Kidney capillary endothelial cell (primary cell): ENCODE data around the gene ZNF423.
A peak's percentile ranks its signal among the peaks of the same experiment; 100 is the strongest.

Experiments
- DNase-seq: peaks from one replicate; pipeline ENCODE4 v3.0.0-alpha.2; 2018; ENCODE audit warnings: low spot score

Gene ZNF423

GRCh38 chr16:49492896-49493626 lies 362.9 kb downstream of the ZNF423 start:
- DNase-seq = no peak

DNA sequence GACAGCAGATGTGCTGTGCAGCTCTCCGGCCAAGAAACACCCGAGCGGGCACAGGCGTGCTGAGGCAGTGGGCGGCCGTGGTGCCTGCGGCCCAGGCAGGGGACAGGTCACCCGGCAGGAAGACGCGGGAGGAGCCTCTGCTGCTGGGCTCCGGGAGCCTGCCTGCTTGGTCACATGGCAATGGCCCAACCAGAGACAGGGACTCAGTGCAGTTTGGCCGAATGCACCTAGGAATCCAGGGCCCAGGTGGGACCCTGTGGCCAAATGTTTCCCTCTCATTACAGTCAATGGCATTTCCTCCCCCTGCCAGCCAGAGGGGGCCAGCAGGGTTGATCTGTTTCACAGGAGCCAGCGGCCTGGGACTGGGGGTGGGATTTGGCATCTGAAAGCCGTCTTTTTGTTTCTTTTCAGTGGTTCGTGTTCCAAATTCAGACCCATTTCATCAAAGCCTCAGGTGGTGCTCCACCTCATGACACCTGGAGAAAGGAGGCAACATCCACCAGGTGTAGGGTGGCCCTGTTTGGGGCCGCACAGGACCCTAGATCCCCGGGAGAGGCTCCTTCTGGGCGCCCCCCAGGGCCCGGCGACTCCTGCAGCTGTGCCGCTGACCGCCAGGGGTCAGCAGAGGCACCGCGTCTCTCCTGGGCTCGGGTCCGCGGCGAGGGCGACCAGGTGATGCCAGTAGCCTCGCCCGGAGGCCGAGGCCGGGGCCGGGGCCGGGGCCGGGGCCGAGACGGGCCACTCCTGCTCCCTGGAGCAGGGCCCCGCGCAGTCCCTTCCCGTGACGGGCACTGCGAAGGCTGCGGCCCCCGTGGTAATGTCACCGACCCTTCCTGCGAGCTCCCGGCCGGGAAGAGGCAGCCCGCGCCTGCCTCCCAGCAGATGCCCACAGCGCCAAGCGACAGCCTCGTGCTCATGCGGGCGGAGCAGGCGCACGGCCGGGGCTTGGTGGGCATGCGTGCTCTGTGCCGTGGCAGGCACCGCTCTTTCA lies 363.8 kb downstream of the ZNF423 start:
- DNase-seq = peak; percentile 40

GRCh38 chr16:49491106-49491670 lies 364.7 kb downstream of the ZNF423 start:
- DNase-seq = no peak

DNA sequence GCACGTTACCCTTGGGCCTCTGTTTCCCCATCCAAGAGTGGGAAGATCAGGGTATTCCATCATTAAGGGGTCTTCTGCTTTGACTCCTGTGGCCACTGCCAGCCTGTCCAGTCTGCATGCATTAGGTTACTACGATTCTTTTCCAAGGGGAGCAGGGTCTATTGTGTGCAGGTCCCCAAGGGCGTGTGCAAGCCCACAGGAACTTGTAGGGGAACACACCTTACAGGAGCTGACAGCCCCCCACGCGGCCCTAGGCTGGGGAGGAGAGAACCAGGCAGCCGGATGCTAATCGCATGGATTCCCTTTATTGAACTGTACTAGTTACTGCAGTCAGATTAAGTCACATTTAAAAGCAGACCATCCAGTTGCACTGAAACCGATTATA lies 365.6 kb downstream of the ZNF423 start:
- no peak for DNase-seq

- no peak for DNase-seq
Measured at GRCh38 chr16:49489686-49490320, 366.1 kb downstream of the ZNF423 start.

DNA sequence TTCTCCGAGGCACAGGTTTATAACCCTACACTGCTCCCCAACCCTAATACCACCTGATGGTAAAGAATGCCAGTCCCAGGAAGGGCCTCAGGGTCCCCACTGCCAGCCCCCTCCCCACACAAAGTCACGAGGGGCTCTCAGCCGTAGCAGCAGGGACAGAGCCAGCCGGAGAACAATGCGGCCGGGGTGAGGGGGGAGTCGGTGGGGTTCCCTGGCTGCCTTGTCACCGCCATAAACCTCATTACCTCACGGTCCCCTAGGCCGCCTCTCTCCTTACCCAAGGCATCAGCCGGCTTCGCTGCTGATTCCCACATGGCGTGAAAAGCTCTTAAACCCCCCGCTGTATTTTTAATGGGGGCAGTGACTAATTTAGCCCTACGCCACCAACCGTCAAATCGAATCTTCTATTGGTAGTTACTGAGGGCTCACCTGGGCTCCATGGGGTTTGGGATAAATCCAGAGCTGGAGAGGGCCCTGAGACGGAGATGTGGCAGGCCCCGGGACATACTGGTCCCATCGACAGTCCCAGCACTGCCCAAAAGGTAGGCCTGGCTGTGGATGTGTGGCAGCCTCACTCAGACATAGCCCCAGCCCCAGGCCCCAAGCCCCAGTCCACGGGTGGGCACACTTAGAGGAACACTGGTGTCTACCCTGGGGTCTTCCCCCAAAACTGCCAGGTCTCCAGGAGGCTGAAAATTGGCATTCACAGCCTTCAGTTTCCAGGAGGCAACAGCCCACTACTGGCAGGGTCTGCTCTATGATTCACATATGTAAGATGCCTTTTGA lies 367.0 kb downstream of the ZNF423 start:
- no peak for DNase-seq

DNA sequence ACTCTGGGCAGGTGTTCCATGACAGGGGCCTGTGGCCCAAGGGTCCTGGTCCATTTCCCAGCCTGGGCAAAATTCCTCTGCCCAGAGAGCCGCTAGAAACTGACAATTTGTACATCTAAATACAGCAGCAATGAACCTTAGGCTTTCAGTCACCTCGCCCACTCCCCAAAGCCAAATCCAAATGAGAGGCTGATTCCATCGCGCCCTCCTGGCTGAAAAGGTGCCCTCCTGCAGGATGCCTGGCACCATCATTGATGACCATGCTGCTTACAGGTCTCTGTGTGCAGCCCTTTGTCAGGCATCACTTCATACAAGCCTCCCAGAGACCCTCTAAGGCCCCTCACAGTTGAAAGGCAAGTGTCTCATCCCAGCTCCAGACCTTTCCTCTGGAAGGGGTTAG lies 367.6 kb downstream of the ZNF423 start:
- DNase-seq = no peak

DNA sequence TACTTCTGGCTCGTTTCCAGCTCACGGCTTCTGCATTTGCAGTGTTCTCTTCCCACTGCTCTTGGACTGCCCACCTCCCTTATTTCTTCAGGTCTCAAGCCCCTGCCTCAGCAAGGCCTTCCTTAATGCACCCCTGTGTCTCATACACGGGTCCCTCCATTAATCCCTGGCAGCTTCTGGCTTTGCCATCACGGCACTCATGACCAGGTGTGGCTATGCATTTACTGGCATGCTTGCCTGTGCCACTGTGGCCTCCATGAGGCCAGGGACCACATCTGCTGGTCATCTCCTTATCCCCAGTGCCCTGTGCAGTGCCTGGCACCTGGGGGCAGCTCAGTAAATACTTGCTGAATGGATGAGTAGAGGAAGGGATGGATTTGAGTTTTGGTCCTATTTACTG lies 368.2 kb downstream of the ZNF423 start:
- no peak for DNase-seq

- no peak for DNase-seq
Measured at GRCh38 chr16:49486400-49486799, 369.5 kb downstream of the ZNF423 start.

DNA sequence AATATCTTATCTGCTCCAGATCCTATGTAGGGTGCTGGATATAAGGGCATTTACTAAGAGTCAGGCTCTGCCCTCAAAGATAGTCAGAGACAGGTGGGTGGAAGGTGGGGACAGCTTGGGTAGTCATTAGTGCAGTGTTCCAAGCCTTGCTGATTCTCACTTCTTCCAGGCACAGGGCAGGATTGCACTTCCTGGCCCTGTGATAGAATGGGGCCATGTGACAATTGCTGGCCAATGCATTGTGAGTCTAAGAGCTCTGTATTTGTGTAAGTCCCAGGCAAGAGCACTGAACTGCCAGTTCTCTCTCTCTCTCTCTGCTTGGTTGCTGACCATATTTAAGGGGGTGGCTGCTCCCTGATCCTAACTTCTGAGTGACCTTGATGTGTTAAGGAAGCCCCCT lies 370.2 kb downstream of the ZNF423 start:
- no peak for DNase-seq

- DNase-seq = no peak
Measured at GRCh38 chr16:49484936-49485335, 371.0 kb downstream of the ZNF423 start.

- peak; percentile 33 for DNase-seq
Measured at GRCh38 chr16:49484451-49484849, 371.5 kb downstream of the ZNF423 start.

DNA sequence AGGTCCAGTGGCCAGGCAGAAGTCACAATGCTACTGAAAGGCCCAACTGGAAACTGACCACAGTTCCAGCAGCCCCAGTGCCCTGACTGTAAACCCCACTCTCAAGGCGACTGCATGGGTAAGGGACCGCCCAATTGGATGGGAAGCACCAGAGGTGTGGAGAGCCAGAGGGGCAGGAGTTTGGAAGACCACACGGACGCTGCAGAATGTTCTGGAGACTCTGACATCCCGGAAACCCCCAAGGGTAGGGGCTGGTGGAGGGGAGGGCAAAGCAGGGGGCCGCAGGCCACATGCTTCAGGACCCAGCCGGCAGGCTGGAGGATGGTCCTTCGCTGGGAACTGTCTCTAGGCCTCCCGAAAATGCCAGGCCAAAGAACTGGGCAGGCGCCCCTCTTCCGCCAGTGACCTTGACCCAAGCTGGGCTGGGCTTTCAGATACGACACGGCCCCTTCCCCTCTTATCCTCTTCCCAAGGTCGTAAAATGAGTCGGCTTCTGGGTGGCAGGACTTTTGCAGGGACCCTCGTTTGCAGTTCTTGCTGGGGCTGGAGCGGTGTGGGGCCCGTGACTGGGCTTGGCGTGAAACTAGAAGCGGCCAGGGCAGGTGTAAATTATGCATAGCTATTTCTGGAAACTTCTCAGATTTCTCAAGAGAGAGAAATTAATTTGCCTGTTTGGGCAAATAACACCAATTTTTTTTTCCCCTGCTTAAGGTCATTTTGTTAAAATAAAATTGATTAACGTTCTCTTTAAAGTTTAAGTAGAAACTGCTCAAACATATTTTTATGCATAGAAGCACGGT lies 372.1 kb downstream of the ZNF423 start:
- DNase-seq = no peak

DNA sequence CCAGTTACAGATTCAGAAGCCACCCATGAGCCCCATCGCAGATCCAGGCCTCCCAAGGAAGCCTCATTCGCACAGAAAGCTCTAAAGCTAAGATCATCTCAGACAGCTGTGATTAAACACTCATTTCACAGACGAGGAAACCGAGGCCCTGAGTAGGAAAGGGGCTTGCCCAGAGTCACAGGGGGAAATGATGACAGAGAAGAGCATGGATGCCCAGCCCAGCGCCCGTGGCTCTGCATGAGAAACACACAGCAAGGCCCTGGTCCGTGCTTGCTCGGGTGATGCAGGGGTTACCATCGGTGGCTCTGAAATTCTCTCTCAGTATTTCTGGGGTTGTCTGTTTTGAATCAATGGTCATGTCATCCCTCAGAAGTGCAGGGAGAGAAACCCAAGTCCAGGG lies 372.7 kb downstream of the ZNF423 start:
- no peak for DNase-seq

DNA sequence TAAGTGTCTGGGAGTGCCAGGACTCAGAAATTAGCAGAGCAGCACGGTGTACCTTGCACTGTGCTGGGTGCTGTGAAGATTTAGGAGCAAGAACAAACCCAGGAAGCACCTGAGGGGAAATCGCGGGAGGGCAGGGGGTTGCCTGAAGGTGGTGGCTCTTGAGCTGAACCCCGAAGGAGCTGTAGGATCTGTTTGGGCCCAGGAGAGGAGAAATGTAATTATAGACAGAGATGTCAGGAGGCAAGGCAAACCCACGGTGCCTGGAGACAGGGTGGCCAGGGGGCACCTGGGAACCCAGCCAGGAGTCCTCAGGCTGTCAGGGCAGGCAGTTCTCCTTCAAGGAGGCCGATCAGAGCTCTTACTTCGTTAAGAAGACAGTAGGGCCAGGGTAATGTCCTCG lies 373.2 kb downstream of the ZNF423 start:
- DNase-seq = no peak

DNA sequence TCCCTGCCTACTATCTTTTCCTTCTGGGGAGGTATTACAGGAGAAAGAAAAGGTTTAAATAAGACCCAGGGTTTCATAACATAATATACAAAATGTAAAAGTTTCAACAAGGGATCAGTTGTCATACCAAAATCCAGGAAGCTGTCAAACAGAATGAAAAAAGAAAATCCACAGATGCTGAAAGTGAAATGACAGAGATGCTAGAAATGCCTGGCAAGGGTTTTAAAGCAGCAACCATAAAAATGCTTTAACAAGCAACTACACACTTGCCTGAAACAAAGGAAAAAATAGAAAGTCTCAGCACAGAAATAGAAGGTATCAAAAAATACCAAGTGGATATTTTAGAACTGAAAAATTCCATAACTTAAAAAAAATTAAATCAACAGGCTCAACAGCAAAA lies 377.3 kb downstream of the ZNF423 start:
- no peak for DNase-seq

DNA sequence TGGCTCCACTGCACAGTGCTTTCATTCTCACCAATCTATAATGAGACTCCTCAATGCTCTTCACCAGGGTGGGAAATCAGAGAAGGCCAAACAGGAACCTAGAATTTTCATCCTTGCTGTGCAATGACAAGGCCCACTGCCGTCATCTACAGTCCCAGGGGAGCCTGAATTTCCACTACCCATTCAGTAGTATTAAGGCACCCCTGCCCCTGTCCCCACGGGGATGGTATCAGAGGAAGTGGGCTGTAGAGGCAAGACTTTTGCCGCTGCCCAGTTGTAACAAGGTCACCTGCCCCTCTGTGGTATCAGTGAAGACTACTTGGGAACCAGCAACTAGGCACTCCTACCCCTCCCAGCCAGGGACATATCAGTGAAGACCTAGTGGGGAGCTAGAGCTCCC lies 377.8 kb downstream of the ZNF423 start:
- no peak for DNase-seq

GRCh38 chr16:49477250-49477895 lies 378.5 kb downstream of the ZNF423 start:
- DNase-seq = no peak

DNA sequence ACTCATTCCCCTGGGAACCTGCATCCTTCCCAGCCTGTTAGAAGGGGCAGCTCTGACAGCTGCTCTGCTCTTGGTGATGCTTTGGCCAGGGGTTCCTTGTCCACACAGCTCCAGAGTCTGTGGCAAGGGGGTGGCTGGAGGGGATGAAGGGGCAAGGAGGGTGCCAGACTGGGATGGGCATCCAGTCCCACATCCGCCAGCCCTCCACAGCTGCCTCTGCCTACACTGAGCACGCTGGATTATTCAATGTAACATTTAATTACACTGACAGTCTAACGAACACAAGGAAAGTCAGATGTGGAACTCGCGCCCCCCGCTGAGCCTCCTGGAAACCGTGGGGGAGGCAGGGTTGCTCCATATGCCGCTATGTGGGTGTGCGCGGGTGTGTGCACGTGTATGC lies 381.2 kb downstream of the ZNF423 start:
- DNase-seq = no peak

- DNase-seq = no peak
Measured at GRCh38 chr16:49473773-49474172, 382.1 kb downstream of the ZNF423 start.
